AG20443 (cell line): ENCODE results near the gene ZNF322.

Experiments used
- DNase-seq: peaks from one replicate; pipeline ENCODE4 v3.0.0; 2012; ENCODE audit warnings: low spot score, mixed read lengths

Gene ZNF322

DNA sequence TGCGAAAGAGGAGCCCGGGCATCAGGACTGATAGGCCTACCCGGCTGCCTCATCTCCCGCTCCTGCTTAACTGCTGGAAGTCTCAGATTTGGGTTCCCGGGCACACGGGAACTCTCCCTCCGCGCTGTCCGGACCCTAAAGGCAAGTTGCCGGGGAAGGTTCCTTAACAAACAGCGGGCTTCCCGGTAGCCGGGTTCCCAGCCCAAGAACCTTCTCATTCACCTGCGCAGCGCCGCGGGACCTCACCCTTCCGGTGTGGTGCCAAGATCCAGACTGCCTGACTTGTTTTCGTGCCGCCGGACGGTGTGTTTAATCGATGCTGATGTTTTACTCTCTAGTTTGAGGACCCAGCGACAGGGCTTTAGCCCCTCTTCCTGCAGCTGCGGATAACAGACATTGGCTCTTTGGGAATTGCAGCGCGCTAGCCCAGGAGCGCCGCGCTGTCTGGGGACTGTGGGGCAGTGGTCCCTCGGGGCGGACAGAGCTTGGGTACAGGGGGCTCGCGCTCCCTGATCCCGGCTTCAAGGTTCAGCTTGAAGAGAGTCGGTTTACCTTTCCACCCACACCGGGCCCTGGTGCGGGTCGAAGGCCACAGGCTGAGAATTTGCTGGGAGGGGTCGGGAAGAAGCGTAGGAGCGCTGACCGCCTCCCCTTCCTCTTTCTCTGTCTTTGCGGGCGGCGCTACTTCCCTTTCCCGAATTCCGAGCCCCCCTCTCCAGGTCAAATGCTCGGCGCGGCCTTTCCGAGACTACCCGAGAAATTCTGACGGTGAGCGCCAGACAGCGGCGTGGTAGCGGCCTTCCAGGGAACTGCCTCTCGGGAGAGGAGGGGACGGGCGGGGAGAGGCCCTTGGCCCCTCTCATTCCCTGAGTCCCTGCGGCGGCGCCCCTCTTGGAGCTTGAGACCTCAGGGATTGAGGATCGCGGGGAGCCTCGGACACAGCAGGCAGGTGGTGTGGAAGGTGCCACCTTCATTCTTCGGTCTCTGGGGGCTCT lies 45.6 kb downstream of the ZNF322 start:
- DNase-seq: peak; percentile 49

DNA sequence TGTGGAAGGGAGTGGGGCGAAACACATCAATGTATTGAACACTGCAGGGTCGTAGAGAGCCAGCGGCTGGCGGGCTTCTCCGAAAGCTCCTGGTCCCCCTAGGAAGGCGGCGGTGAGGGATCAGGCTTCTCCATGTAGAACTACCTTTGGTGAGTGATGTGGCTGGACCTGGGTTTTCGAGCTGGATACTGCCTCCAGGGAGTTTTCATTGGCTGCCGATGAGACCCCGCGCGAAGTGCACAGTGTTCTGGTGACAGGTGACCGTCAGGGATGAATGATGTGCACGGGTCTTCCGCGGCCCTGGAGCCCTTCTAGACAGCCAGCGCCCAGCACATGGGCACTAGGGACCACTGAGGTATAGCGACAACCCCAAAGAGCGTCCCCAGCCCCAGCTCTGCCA lies 46.3 kb downstream of the ZNF322 start:
- DNase-seq: no peak

- DNase-seq: no peak
Observed at GRCh38 chr6:26611599-26611998, 47.9 kb downstream of the ZNF322 start.

DNA sequence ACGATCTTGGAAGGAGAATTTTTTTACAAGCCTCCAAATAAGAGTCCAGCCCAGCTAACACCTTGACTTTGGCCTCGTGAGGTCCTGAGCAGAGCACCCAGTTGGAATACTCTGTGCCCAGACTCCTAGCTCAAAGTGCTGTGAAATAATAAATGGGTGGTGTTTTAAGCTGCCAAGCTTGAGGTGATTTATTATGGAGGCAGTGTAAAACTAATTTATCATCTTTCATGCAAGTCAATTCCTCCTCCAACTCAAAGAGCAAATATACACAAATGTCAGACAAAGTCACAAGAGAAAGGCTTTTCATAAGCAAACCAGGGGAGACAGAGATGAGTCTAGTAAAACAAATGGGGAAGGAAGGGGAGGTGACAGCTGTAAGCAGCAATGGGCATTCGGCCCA lies 50.1 kb downstream of the ZNF322 start:
- DNase-seq: no peak

- peak; percentile 78 for DNase-seq
Observed at GRCh38 chr6:26607434-26608230, 51.9 kb downstream of the ZNF322 start.

DNA sequence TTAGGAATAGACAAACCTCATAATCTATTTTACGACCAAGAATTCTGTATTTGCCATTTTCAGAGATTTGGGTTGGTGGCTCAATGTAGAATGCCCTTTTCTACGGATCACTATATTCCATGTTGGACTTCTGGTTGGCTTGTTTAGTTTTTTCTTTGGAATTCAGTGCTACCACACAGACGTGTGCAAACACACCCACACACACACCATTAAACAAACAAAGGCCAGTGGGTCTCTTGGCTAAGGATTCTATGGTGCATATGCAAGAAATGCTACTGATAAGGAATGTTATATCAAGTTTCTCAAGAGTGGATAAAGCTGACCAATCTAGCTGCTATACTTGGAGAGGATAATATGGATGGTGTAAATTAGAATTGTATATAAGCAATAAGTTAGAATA lies 54.7 kb downstream of the ZNF322 start:
- no peak for DNase-seq

DNA sequence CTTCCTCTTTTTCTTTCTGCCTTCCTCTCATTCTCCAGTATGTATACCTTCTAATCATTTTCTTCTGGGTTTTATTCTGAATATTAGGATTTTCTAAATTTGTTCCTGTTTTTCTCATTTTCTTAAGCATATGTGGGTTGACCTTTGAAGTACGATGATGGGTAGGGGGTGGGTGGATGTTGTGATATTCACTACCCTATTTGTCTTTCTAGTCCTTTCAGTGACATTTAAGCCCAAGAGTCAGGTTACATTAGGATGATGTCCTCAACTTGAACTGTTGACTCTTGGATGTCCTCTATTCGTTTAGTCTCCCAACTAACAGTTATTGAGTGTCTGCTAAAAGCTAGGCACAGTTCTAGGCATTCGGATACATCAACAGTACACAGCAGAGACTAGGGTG lies 55.5 kb downstream of the ZNF322 start:
- no peak for DNase-seq

DNA sequence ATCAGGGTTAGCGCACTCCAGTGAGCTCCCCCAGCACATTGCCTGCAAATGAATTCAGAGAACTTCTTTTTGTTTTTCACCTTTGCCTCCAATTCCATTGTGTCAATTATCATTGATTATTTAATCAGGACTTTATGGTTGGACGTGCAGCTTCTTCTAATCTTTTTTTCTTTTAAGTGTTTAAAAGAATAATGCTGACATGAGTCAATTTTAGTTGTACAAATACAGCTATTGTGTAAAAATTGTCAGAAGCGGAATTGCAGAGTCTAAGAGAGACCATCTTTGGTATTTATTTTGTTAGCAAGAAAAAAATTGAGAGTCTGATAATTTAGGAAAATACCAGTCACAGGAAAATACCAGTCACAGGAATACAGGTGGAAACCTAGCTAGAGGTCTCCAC lies 57.3 kb downstream of the ZNF322 start:
- no peak for DNase-seq

DNA sequence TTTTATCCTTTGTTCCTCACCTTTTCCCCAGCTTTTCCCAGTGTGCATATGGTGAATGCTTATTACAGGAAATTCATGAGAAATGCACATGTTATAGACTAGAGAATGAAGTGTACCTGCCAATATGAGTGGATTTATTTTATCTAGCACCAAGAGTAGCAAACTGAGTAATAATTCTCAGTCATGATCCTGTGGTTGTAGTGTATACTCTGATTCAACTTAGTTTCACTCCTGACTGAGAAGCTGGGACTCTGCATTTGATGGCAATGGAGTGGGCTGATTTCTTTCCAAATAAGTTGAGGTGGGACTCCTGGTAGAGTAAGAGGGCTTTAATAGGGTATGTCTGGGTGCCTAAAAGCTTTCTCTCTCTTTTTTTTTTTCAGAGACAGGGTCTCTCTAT lies 58.8 kb downstream of the ZNF322 start:
- no peak for DNase-seq

DNA sequence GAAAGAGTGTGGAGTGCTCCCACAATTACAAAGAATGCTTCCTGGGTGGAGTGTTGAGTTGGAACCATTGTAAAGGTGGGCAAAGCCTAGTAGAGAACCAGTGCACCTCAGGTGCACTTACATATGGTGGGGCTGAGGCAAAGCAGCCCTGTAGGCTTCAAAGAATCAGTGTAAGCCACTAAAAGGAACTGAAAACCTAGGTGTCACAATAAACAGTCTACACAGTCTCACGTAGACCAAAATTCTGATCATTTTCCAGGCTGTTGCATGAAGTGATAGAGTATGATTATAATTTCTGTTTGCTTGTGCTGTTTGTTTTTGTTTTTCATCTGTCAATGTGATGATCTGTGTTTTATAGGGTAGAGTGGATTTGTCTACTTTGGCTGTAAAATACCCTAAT lies 60.0 kb downstream of the ZNF322 start:
- DNase-seq: no peak

DNA sequence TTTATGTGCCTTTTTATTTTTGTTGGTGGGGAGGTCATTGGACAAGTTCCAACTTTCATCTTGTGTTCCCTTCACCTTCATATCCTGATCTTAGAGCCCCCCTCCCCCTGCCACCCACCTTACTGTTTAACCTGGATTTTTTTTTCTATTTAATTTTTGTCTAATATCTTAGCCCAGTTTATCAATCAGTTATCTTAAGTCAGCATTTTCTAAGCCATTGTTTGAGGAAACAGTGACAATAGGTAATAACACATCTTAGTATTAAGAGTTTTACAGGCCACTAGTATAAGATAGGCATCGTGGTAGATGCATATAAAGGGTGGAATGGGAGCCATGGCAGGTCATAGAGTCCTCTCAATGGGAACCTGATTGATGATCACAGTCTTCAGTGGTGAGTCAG lies 60.4 kb downstream of the ZNF322 start:
- DNase-seq: no peak

DNA sequence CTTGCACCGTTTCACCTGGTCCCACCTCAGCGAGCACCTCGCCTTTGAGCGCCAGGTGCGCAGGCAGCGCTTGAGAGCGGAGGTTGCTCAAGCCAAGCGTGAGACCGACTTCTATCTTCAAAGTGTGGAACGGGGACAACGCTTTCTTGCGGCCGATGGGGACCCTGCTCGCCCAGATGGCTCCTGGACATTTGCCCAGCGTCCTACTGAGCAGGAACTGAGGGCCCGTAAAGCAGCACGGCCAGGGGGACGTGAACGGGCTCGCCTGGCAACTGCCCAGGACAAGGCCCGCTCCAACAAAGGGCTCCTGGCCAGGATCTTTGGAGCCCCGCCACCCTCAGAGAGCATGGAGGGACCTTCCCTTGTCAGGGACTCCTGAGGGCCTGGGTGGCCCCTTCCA lies 61.3 kb downstream of the ZNF322 start:
- no peak for DNase-seq

GRCh38 chr6:26597821-26598220 lies 61.7 kb downstream of the ZNF322 start:
- no peak for DNase-seq

DNA sequence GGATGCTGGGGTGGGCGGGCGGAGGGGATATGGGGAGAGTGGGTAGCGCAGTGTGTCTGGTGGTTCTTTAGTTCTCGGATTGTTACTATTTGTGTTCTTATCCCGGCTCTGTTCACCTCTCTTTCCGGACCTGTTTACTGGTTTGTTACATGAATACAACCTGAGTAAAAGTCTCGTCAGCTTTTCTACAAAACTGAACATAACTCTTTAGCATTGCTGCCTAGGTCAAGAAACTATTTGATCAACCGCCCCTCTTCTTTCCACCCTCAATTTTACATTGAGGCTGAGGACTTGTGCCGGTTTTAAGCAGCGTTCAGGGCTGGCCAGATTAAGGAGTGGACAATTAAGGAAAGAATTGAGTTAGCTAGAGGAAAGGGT lies 62.2 kb downstream of the ZNF322 start:
- no peak for DNase-seq

- DNase-seq: peak; percentile 98
Observed at GRCh38 chr6:26596579-26597388, 62.8 kb downstream of the ZNF322 start, which contains the start of gene ABT1. Gene ABT1 (plus strand): TSS chr6:26596953. CDS start chr6:26596983, 30 bp downstream.

- peak; percentile 86 for DNase-seq
Observed at GRCh38 chr6:26595669-26596269, 63.8 kb downstream of the ZNF322 start.

DNA sequence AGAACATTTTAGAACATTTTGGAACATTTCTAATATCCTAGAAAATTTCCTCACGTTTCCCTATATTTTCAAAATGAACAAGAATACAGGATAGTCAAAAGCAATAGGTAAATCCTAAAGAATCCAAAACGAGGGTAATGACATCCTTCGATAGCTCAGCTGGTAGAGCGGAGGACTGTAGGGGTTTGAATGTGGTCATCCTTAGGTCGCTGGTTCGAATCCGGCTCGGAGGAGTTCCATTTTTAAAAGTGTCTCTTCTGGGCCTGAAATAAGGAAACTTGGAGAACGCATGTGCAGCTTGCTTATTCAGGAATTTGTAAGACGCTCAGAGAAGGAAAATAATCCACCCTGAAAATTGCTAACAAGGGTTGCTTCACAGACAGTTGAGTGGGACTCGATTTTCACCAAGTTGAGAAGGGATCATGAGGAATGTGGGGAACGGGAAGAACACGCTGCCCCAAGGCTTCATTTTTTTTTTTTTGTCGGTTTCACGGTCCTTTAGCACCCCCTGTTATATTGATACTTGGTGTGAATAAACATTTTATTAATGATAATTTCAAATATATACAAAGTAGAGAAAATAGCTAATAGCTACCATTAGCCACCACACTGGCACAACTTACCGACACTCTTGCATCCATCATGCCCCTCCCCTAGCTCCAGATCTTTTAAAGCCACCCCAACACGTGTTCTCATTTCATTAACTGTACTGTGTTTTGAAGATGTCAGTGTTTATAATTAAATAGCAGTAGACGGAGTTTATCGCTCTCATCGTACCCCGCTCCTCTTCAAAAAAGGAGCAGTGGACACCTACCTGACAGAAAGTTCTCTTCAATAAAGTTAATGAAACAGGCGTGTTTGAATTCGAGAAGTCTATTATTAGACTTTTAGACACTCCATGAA lies 64.6 kb downstream of the ZNF322 start:
- no peak for DNase-seq

- no peak for DNase-seq
Observed at GRCh38 chr6:26594131-26594498, 65.4 kb downstream of the ZNF322 start.

- DNase-seq: no peak
Observed at GRCh38 chr6:26593278-26594130, 66.0 kb downstream of the ZNF322 start.

GRCh38 chr6:26592649-26593048 lies 66.9 kb downstream of the ZNF322 start:
- DNase-seq: peak; percentile 40
